ENCODE results near the gene NAGA.

The NAGA gene

GRCh38 chr22:42035256-42035655 lies 35.4 kb downstream of the NAGA start:
- DNase-seq = no peak

- DNase-seq = no peak
Observed at GRCh38 chr22:42033263-42034181, 37.1 kb downstream of the NAGA start.

GRCh38 chr22:42026705-42027104 lies 43.9 kb downstream of the NAGA start:
- no peak for DNase-seq

- no peak for DNase-seq
Observed at GRCh38 chr22:42025421-42025820, 45.2 kb downstream of the NAGA start.

- no peak for DNase-seq
Observed at GRCh38 chr22:42022162-42022847, 48.3 kb downstream of the NAGA start.

- DNase-seq = no peak
Observed at GRCh38 chr22:42021571-42021970, 49.0 kb downstream of the NAGA start.

- DNase-seq = no peak
Observed at GRCh38 chr22:42018224-42018623, 52.4 kb downstream of the NAGA start.

- no peak for DNase-seq
Observed at GRCh38 chr22:42016111-42016510, 54.5 kb downstream of the NAGA start.

GRCh38 chr22:42013385-42013784 lies 57.2 kb downstream of the NAGA start:
- no peak for DNase-seq

GRCh38 chr22:42010778-42011177 lies 59.8 kb downstream of the NAGA start:
- no peak for DNase-seq

Data from NCI-H345 (cell line).